SU-DHL-6 (cell line): ENCODE measurements around the gene PRDM15.

ENCODE experiments used
- CTCF ChIP-seq: fragments of 200-600 bp; sonication (generic); IDR thresholded peaks from one replicate; pipeline ENCODE4 v1.5.1; 2017; ENCODE audit warnings: antibody characterized with exemption, mild to moderate bottlenecking, low read length, moderate library complexity; ENCODE audit not compliant: insufficient read depth, poor library complexity, severe bottlenecking
- EZH2phosphoT487 ChIP-seq: fragments of 200-600 bp; sonication (generic), shearing (Covaris generic); conservative IDR thresholded peaks from 2 replicates; pipeline ENCODE4 v1.6.1; 2018; ENCODE audit warnings: mild to moderate bottlenecking, antibody characterized with exemption, low read length, moderate library complexity, mixed read lengths

GRCh38 chr21:41805643-41806042 lies 73.5 kb downstream of the PRDM15 start:
- no peak for TF ChIP-seq CTCF
- TF ChIP-seq EZH2phosphoT487 = no peak
